LNCAP (cell line): ENCODE measurements around the gene AOPEP.

Source experiments
- TF ChIP-seq, protein P1 (sequence below): fragments of 450-650 bp; IDR thresholded peaks from 2 replicates; pipeline ENCODE4 v1.5.1; 2017; ENCODE audit warnings: mild to moderate bottlenecking

AOPEP gene

DNA sequence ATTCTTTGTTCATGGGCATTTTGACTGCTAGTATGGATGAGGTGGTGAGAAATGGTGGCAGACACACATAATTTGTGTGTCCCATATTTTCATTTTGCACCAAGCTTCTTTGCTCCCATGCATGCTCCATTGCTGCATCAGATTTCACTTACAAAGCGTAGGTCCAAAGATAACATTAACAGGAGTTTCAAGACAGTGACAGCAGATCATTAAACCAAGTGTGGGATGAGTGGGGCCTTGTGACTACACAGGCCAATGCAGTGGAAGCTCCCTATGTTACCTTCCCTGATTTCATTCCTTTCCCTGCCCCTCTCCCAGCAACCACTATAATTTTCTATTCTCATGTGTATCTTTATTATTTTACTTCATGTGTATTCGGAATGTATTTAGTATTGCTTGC, 142.0 kb downstream of the AOPEP start:
- TF ChIP-seq, protein P1, sequence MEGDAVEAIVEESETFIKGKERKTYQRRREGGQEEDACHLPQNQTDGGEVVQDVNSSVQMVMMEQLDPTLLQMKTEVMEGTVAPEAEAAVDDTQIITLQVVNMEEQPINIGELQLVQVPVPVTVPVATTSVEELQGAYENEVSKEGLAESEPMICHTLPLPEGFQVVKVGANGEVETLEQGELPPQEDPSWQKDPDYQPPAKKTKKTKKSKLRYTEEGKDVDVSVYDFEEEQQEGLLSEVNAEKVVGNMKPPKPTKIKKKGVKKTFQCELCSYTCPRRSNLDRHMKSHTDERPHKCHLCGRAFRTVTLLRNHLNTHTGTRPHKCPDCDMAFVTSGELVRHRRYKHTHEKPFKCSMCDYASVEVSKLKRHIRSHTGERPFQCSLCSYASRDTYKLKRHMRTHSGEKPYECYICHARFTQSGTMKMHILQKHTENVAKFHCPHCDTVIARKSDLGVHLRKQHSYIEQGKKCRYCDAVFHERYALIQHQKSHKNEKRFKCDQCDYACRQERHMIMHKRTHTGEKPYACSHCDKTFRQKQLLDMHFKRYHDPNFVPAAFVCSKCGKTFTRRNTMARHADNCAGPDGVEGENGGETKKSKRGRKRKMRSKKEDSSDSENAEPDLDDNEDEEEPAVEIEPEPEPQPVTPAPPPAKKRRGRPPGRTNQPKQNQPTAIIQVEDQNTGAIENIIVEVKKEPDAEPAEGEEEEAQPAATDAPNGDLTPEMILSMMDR = no peak

DNA sequence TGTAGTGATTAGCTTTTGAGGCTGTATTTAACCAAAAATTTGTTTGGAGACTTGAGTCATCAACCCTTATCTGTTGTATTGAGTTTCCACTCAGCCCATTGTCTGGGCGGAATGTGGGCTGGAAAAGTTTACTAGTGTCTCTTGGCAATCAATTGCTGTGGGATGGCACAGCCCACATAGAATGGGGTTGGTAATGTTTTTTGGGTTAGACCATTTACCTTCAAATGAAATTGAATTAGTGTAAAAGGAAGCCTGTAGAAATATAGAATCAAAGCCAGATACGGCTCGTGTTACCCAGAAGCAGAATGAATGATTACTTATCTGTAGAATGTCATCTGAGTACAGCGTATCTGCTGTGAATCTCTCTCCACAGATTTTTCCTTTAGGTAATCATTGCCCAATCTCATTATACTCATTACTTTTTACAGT, 142.9 kb downstream of the AOPEP start:
- TF ChIP-seq, protein P1 = no peak

DNA sequence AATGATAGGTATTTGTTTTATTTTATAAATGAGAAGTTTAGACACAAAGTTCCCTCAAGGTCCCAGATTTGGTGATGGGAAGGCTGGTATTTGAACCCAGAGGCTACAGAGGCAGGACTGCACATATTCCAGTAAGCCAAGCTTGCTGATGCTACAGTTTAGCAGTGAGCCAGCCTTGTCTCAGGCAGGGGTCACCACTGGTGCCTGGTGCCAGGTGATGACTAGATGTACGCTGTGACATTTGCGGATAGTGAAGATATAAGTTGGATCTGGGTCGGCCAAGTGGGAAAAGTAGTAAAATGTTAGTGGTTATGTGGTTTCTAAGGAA, 143.9 kb downstream of the AOPEP start:
- TF ChIP-seq, protein P1 = no peak

DNA sequence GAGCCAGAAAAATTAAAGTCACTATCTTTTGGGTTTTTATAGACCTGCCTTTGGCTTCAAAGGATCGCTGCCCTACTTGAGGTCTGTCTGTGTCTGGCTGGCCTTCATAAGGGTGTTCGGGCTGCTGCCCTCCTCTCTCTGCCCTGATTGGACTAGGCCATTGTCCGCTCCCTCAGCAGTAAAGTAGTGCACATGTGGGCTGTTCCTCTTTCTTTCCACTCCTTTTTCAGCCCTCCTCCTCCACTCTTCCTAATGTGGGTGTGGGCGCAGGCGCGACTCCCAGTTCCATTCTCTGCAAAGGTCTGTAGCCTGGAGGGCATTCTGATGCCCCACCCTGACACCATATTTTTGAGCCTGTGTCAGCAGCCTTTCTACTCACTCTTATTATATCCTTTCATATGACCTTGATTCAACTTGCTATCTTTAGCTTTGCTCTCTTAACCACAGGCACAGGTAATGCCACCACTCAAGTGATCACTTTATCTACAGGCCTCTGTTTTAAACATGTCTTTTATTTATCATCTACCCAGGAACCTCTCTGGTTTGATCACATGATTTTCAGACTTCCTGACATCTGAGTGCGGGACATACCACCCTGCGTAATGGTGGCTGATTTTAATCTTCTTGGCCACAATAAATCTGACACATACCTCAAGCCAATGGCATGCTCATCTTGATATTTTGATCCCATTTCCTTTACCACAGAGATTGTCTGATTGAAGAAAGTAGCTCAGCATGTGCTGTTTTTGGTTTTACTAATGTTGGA, 144.5 kb downstream of the AOPEP start:
- TF ChIP-seq, protein P1 = no peak

DNA sequence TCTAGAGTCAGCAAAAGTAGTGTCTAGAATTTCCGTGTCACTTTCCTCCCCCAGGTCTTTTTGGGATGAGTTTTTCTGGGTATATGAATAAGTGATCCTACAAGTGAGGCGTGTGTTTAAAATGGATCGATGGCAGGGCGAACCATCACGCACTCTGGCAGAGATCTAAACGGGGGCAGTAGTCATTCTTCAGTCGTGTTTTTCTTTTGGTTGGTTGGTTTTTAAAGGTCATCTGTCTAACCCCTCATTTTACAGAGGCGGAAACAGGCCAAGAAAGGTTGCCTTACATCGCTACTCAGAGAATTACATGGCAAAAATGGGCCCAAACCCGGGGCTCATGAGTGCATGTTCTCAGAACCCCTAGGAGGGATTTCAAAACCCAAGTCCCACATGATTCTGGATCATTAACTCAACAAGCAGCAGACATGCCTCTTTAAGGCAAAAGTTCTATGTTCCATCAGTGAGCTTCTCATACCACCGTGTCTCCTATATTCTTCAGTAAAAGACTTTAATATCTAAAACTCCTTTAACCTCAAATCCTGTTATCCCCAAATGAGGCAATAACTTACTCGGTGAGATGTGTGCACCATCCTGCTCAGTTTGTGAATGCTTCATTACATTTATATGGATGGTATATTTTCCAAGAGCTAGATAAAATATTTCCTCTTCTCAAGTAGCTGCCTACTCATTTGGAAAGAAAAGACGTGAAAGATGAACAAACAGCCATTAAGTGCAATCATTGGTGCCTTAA, 145.8 kb downstream of the AOPEP start:
- TF ChIP-seq, protein P1 = no peak

DNA sequence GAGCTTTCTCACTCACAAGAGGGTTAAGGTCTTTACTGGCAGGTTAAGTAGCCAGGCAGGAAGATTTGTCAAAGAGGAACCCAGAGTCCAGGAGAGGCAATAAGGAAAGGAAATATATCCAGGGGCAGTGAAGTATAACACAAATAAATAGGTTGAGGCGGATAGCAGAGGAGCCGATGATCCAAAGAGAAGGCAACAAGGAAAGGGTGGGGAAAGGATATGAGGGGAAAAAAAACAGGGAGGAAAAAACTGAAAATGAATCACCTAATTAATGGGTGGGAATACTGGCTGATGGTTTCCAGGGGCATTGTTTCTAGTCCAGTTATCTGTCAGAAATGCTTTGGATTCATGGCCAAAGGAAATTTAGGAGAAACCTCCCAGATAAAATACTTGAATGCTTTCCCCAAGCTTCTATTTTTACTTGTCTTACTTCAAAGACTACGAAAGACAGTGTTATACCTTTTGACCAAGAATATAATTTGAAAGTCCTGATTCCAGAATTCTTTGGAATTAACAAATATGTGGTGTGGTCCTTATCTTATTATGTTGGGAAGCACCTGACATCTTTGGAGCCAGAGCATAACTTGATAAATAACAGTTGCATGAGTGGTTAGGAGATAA, 146.5 kb downstream of the AOPEP start:
- TF ChIP-seq, protein P1 = no peak

DNA sequence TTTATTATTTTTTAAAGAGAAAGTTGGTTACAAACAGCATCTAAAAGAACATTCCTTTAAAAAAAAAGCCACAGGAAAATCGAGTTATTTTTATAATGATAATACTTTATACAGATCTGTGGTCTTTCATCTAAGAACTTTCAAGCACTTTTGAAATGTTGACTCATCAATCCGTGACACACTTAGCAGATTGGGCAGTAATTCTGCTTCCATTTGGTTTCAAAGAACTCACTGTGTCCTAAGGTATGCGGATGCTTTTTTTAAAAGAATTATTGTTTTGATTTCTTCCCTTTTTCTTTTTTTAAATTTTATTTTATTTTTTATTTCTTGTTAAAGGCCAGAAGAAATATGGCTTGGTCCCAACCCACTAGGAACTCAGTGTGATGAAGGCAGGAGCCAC, 147.8 kb downstream of the AOPEP start:
- TF ChIP-seq, protein P1 = no peak
